ENCODE results near the gene PCOLCE2. TPM values are rescaled to one million over a fixed set of nuclear protein-coding genes. Genes with fewer than 3 reads are reported as not detected.

The PCOLCE2 gene
- total RNA-seq, 1 donor from 2014 or later: 32.5 TPM

DNA sequence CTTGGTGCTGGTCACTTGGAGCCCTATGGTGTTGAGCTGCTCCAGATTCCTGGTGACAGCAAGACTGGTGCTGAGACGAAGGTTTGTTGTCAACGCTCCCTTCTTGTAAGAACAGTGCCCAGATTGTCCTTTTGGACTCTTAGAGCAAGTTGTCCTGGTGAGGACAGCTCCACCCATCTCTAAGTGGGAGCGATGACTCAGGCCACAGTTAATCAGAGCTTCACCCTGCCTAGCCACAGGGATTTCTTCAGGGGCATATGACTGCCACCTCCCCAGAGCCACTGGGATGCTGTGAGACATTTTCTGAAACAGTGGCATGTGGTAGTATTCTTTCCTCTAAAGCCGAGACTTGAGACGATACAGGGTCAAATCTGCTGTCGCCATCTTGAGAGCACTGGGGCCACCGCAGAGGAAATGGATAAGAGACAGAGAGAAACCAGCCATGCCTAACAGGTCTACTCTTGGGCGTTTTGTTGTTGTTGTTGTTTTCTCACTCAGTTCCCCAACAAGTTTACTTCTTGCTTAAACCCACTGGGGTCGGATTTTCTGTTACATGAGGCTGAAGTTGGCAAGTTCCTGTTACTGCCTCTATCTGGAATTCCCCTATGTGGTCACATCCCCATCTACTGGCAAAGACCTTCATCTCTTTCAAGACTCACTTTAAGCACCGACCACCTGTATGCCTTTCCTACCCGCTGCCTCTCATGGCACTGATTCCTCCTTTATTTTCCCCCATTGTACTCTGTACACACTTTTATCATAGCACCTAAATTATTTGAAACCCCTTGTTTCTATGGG, 16.0 kb upstream of the PCOLCE2 start:
- H3K4me1 Mint-ChIP-seq: no peaks in the 10 kb centered on the region
- Histone ChIP-seq H3K4me3 (no peak overlapping the region), H4K20me1 (ENCODE audit: low read depth) (no peaks in the 10 kb centered on the region), H3K9ac (no peak overlapping the region), H3K27ac (no peak overlapping the region), H3K4me2 (no peak overlapping the region), H3K36me3 (no peaks in the 10 kb centered on the region), H3F3A (ENCODE audit: low read depth) (peaks cover 14% of the 10 kb centered on the region), H3K27me3 (no peaks in the 10 kb centered on the region), H2AFZ (replicated peaks) (peak overlapping the region; percentile 71), H3K79me2 (ENCODE audit: low read depth) (no peaks in the 10 kb centered on the region), H3K4me1 (peaks cover 19% of the 10 kb centered on the region), H3K9me3 (ENCODE audit: low read depth) (no peaks in the 10 kb centered on the region)
- DNase-seq (ENCODE audit: low spot score): peak; percentile 20
- H3K27me3 Mint-ChIP-seq (ENCODE audit: insufficient read depth, low read depth): peaks cover 5% of the 10 kb centered on the region
- H3K4me3 Mint-ChIP-seq: no peak overlapping the region
- no peak overlapping the region for H3K27ac Mint-ChIP-seq
- no peaks in the 10 kb centered on the region for H3K9me3 Mint-ChIP-seq
- TF ChIP-seq, protein P1, sequence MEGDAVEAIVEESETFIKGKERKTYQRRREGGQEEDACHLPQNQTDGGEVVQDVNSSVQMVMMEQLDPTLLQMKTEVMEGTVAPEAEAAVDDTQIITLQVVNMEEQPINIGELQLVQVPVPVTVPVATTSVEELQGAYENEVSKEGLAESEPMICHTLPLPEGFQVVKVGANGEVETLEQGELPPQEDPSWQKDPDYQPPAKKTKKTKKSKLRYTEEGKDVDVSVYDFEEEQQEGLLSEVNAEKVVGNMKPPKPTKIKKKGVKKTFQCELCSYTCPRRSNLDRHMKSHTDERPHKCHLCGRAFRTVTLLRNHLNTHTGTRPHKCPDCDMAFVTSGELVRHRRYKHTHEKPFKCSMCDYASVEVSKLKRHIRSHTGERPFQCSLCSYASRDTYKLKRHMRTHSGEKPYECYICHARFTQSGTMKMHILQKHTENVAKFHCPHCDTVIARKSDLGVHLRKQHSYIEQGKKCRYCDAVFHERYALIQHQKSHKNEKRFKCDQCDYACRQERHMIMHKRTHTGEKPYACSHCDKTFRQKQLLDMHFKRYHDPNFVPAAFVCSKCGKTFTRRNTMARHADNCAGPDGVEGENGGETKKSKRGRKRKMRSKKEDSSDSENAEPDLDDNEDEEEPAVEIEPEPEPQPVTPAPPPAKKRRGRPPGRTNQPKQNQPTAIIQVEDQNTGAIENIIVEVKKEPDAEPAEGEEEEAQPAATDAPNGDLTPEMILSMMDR (IDR thresholded peaks at IDR 0.05): peak; percentile 44
- TF ChIP-seq EZH2 (IDR thresholded peaks at IDR 0.05): no peak
- H3K36me3 Mint-ChIP-seq: no peaks in the 10 kb centered on the region

DNA sequence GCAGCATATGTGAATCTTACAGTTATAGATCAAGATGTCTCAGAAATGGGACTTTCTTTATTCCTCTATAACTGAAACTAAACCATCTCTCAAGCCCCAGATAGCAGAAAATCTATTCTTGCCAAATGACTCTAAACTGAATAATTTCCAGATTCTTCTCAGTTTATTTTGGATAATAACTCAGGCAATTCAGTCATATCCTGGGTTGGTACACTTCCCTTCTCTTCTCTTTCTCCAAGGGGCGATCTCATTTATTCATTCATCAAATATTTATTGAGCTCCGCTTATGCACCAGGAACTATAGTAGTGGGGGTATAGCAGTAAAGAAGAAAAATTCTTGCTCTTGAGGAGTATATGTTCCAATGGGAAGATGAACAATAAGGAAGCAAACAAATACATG, 13.5 kb upstream of the PCOLCE2 start:
- H3K4me2 ChIP-seq: no peak overlapping the region
- no peaks in the 10 kb centered on the region for H3K36me3 Mint-ChIP-seq
- no peak overlapping the region for H3K9ac ChIP-seq

DNA sequence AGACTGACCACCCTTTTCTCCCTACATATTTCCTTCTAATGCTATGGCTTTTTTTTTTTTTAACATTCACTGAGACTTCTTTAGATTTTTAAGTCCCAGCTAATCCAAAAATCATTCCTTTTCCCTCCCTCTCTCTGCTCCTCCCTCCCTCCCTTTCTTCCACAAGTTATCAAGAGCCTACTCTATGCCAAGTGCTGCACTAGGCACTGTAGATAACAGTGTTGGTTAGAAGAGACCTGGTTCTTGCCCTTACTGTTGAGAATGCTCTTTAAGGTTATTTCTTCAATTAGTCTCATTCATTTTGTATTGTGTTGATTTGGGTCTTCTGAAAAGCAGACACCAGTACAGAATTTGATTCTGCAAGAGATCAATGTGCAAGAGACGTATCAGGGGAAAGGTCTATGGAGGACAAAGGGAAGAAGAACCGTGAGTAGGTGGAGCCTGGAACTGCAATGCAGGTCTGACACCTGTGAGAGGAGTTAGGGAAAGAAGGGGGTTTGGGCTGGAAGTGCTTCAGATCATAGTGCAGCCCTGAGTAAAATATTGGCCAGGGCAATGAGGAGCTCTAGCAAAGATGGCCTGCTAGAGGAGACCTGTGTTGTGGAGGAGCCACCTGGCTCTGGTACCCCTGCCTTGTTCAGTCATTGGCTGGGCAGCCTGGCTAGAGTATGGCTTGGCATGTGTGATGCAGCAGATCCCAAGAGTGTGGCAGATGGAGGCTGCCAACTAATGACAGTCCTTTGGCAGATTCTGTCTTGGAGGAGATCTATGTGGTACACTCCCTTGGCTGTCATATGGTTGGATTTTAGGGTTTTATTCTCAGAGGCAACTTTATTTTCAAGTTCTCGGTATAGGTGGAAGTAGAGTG, 9.7 kb upstream of the PCOLCE2 start:
- H3K4me3 ChIP-seq: no peak overlapping the region
- no peaks in the 10 kb centered on the region for H3K27me3 ChIP-seq
- H3K27ac Mint-ChIP-seq: no peak overlapping the region
- H3K36me3 ChIP-seq: no peaks in the 10 kb centered on the region
- H3K9me3 ChIP-seq (ENCODE audit: low read depth): no peaks in the 10 kb centered on the region
- no peak overlapping the region for H3K27ac ChIP-seq
- peaks cover 14% of the 10 kb centered on the region for H3F3A ChIP-seq (ENCODE audit: low read depth)
- H2AFZ ChIP-seq (replicated peaks): no peak overlapping the region
- no peak overlapping the region for H3K9ac ChIP-seq
- no peaks in the 10 kb centered on the region for H3K9me3 Mint-ChIP-seq
- peaks cover 19% of the 10 kb centered on the region for H3K4me1 ChIP-seq
- H4K20me1 ChIP-seq (ENCODE audit: low read depth): no peaks in the 10 kb centered on the region
- no peaks in the 10 kb centered on the region for H3K4me1 Mint-ChIP-seq
- H3K79me2 ChIP-seq (ENCODE audit: low read depth): no peaks in the 10 kb centered on the region
- TF ChIP-seq EZH2phosphoT487 (IDR thresholded peaks at IDR 0.05): no peak
- no peak overlapping the region for H3K4me3 Mint-ChIP-seq
- no peaks in the 10 kb centered on the region for H3K36me3 Mint-ChIP-seq
- DNase-seq (ENCODE audit: low spot score): no peak
- H3K4me2 ChIP-seq: no peak overlapping the region
- H3K27me3 Mint-ChIP-seq (ENCODE audit: insufficient read depth, low read depth): no peaks in the 10 kb centered on the region

More for the DNA sequence above, 13.5 kb upstream of the PCOLCE2 start:
- no peak overlapping the region for H3K4me3 Mint-ChIP-seq
- TF ChIP-seq, protein P1 (IDR thresholded peaks at IDR 0.05): no peak
- TF ChIP-seq EZH2 (IDR thresholded peaks at IDR 0.05) (no peak), EZH2phosphoT487 (IDR thresholded peaks at IDR 0.05) (no peak)
- no peaks in the 10 kb centered on the region for H3K9me3 ChIP-seq (ENCODE audit: low read depth)
- peaks cover 14% of the 10 kb centered on the region for H3F3A ChIP-seq (ENCODE audit: low read depth)
- no peaks in the 10 kb centered on the region for H3K36me3 ChIP-seq
- DNase-seq (ENCODE audit: low spot score): no peak
- no peaks in the 10 kb centered on the region for H3K4me1 Mint-ChIP-seq
- no peaks in the 10 kb centered on the region for H4K20me1 ChIP-seq (ENCODE audit: low read depth)
- H3K27ac Mint-ChIP-seq: no peak overlapping the region
- peaks cover 19% of the 10 kb centered on the region for H3K4me1 ChIP-seq
- no peak overlapping the region for H2AFZ ChIP-seq (replicated peaks)
- H3K27ac ChIP-seq: no peak overlapping the region
- H3K79me2 ChIP-seq (ENCODE audit: low read depth): no peaks in the 10 kb centered on the region
- H3K27me3 ChIP-seq: no peaks in the 10 kb centered on the region
- no peaks in the 10 kb centered on the region for H3K27me3 Mint-ChIP-seq (ENCODE audit: insufficient read depth, low read depth)
- H3K4me3 ChIP-seq: no peak overlapping the region
- H3K9me3 Mint-ChIP-seq: no peaks in the 10 kb centered on the region
